ENCODE measurements around the gene SLC9A9. TPM values are rescaled to one million over a fixed set of nuclear protein-coding genes. Genes with fewer than 3 reads are reported as not detected.

SLC9A9 gene
- total RNA-seq, 4 donors from 2014 or later = 2.1 to 40.4 (median 7.2) TPM

DNA sequence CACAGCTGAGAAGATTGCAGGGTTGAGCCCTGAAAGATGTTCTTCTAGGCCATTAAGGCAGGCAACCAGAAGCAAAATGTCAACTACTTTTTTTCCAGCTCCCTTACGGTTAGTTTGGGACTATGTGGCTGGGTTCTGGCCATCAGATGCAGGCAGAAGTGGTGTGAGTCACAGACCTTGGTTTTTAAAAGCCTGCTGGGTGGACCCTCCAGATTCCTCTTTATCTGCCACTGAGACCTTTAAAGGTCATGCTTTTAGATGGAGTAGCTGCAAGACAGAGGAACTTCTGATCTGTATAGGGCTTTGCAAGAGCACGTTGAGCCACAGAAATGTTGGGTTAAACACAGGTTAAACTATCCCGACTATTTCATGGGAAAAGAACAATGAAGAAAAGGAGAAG, 625.8 kb downstream of the SLC9A9 start:
- H3K9me3 ChIP-seq = no peaks in the 10 kb centered on the region
- H3K36me3 ChIP-seq = no peaks in the 10 kb centered on the region
- H3K4me3 ChIP-seq = no peak overlapping the region
- no peaks in the 10 kb centered on the region for H3K27me3 ChIP-seq
- H3K4me1 ChIP-seq = no peaks in the 10 kb centered on the region
- TF ChIP-seq, protein P1, sequence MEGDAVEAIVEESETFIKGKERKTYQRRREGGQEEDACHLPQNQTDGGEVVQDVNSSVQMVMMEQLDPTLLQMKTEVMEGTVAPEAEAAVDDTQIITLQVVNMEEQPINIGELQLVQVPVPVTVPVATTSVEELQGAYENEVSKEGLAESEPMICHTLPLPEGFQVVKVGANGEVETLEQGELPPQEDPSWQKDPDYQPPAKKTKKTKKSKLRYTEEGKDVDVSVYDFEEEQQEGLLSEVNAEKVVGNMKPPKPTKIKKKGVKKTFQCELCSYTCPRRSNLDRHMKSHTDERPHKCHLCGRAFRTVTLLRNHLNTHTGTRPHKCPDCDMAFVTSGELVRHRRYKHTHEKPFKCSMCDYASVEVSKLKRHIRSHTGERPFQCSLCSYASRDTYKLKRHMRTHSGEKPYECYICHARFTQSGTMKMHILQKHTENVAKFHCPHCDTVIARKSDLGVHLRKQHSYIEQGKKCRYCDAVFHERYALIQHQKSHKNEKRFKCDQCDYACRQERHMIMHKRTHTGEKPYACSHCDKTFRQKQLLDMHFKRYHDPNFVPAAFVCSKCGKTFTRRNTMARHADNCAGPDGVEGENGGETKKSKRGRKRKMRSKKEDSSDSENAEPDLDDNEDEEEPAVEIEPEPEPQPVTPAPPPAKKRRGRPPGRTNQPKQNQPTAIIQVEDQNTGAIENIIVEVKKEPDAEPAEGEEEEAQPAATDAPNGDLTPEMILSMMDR (IDR thresholded peaks at IDR 0.05) = no peak
- no peak for TF ChIP-seq POLR2A (IDR thresholded peaks at IDR 0.05)
- no peak overlapping the region for H3K27ac ChIP-seq
- no peak for DNase-seq

DNA sequence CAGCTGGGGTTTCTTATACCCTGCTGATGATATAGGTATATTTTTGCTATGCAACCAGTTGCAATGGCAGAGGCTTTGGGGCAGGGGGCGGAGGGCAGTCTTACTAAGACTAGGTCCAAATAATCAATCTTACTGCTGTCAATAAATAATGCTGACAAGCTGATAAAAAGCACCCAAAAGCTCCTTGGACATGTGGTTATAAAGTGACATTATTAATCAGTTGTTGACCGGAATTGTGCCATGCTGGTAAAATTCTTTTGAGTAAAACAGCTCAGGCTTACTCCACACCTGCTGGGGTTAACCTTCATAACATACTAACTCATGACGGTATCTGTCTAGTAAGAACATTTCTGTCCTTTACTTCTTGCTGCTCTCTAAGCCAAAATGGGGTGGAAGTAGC, 626.8 kb downstream of the SLC9A9 start:
- no peak for DNase-seq
- TF ChIP-seq POLR2A (IDR thresholded peaks at IDR 0.05) = no peak
- TF ChIP-seq, protein P1 (IDR thresholded peaks at IDR 0.05) = no peak
- Histone ChIP-seq H3K27me3 (no peaks in the 10 kb centered on the region), H3K9me3 (no peaks in the 10 kb centered on the region), H3K4me1 (no peaks in the 10 kb centered on the region), H3K27ac (no peak overlapping the region), H3K36me3 (no peaks in the 10 kb centered on the region), H3K4me3 (no peak overlapping the region)

DNA sequence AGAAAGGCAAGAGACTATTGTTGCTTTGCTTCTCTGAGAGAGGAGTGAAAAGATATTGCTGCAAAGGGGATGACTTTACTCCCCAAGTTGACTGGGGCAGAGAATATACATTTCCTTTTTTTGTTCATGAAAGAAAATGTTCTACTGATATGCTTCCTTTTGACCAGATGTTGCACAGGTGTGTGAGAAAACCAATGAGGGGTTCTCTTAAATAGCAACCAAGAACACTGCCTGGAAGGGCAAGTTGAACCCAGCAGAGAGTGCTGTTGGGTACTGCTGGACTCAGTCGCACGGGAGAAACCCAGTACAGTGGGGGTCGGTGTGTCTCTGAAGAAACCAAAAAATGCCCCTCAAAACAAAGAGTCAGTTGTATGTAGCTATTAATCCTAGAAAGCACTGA, 627.5 kb downstream of the SLC9A9 start:
- DNase-seq = no peak
- Histone ChIP-seq H3K27ac (no peak overlapping the region), H3K36me3 (no peaks in the 10 kb centered on the region), H3K9me3 (no peaks in the 10 kb centered on the region), H3K4me3 (no peak overlapping the region), H3K4me1 (no peaks in the 10 kb centered on the region), H3K27me3 (no peaks in the 10 kb centered on the region)
- TF ChIP-seq, protein P1 (IDR thresholded peaks at IDR 0.05) = no peak
- no peak for TF ChIP-seq POLR2A (IDR thresholded peaks at IDR 0.05)

DNA sequence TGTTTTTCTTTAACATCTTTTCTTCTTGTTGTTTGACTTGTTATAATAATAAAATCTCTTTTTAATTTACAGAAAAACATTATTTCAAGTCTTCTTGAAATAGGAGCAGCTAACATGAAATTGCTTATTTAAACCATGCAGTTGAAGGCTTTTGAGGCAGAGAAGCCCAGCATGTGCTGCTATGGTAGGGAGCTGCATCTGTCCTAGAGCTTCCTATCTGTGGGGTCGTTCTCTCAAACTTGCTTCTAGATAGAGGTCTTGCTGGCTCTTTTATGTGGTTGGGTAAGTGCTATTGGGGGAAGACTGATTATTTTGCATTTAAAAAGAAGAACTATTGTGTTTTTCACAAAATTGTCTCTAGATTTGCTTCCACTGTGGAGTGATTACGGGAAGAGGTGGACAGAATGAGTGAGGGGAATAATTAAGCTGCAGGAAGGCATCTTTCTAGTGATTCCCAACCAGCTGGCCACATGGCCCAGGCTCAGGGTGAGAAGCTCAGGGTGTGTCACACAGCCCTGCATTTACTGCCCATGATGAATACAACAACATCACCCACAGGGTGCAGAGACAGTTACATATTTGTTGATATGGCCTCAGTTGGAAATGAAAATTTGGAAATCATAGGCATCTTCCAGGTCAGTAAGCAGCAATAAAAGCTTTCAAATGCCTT, 630.0 kb downstream of the SLC9A9 start:
- H3K27me3 ChIP-seq = no peaks in the 10 kb centered on the region
- no peak overlapping the region for H3K4me3 ChIP-seq
- no peaks in the 10 kb centered on the region for H3K9me3 ChIP-seq
- no peak for DNase-seq
- no peaks in the 10 kb centered on the region for H3K36me3 ChIP-seq
- no peak overlapping the region for H3K27ac ChIP-seq
- no peak for TF ChIP-seq POLR2A (IDR thresholded peaks at IDR 0.05)
- TF ChIP-seq, protein P1 (IDR thresholded peaks at IDR 0.05) = no peak
- no peaks in the 10 kb centered on the region for H3K4me1 ChIP-seq

DNA sequence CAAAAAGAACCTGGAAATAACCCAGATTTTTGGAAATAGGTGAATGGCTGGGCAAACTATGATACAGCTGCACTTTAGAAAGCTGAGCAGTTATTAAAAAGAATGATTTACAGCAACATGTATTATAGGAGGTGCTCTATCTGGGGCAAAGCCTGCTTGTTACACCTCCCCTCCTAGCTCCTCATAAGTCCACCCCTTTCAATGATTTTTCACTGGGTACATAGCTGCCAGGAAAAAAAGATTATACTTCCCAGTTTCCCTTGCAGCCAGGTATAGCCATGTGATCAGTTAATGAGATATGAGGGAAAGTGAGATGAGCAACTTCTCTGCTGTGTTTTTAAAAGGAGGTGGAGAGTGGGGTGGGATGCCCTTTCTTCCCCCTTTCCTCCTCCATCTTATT, 631.0 kb downstream of the SLC9A9 start:
- no peak for DNase-seq
- H3K27ac ChIP-seq = no peak overlapping the region
- H3K4me3 ChIP-seq = no peak overlapping the region
- H3K36me3 ChIP-seq = no peaks in the 10 kb centered on the region
- TF ChIP-seq, protein P1 (IDR thresholded peaks at IDR 0.05) = no peak
- no peak for TF ChIP-seq POLR2A (IDR thresholded peaks at IDR 0.05)
- no peaks in the 10 kb centered on the region for H3K4me1 ChIP-seq
- H3K27me3 ChIP-seq = no peaks in the 10 kb centered on the region
- H3K9me3 ChIP-seq = no peaks in the 10 kb centered on the region
